ENCODE data around the gene ZNF646. TPM values are rescaled to one million over a fixed set of nuclear protein-coding genes. Genes with fewer than 3 reads are reported as not detected.

Gene ZNF646
- total RNA-seq, 1 donor = 18.5 TPM

- Histone ChIP-seq H2AFZ (ENCODE audit: low read length) (no peak overlapping the region), H4K20me1 (ENCODE audit: insufficient read depth, low read length) (no peaks in the 10 kb centered on the region), H3K4me1 (ENCODE audit: insufficient read depth, low read length) (peaks cover 4% of the 10 kb centered on the region), H3K27me3 (ENCODE audit: insufficient read depth, low read length) (peaks cover 4% of the 10 kb centered on the region), H3K79me2 (ENCODE audit: insufficient read depth, low read length) (no peaks in the 10 kb centered on the region), H3K36me3 (ENCODE audit: insufficient read depth, low read length) (peaks cover 8% of the 10 kb centered on the region), H3K4me2 (ENCODE audit: insufficient read depth, low read length) (no peak overlapping the region), H3K9me3 (ENCODE audit: low read depth, low read length) (no peaks in the 10 kb centered on the region), H3K4me3 (ENCODE audit: insufficient read depth, low read length) (no peak overlapping the region), H3K27ac (ENCODE audit: low read depth, low read length) (no peak overlapping the region)
- peak; percentile 55 for DNase-seq (ENCODE audit: insufficient read length, low spot score, missing footprints)
- no peak for TF ChIP-seq CTCF (IDR thresholded peaks at IDR 0.05; ENCODE audit: extremely low read depth, low read depth, low read length)
Measured at GRCh38 chr16:31130336-31130891, 56.2 kb downstream of the ZNF646 start.

- no peak overlapping the region for H3K4me3 ChIP-seq (ENCODE audit: insufficient read depth, low read length)
- peaks cover 4% of the 10 kb centered on the region for H3K4me1 ChIP-seq (ENCODE audit: insufficient read depth, low read length)
- H3K9me3 ChIP-seq (ENCODE audit: low read depth, low read length) = no peaks in the 10 kb centered on the region
- DNase-seq (ENCODE audit: insufficient read length, low spot score, missing footprints) = peak; percentile 77
- no peak for TF ChIP-seq CTCF (IDR thresholded peaks at IDR 0.05; ENCODE audit: extremely low read depth, low read depth, low read length)
- no peaks in the 10 kb centered on the region for H3K79me2 ChIP-seq (ENCODE audit: insufficient read depth, low read length)
- H3K4me2 ChIP-seq (ENCODE audit: insufficient read depth, low read length) = no peak overlapping the region
- no peak overlapping the region for H3K27ac ChIP-seq (ENCODE audit: low read depth, low read length)
- peaks cover 8% of the 10 kb centered on the region for H3K36me3 ChIP-seq (ENCODE audit: insufficient read depth, low read length)
- no peaks in the 10 kb centered on the region for H4K20me1 ChIP-seq (ENCODE audit: insufficient read depth, low read length)
- H3K27me3 ChIP-seq (ENCODE audit: insufficient read depth, low read length) = peaks cover 4% of the 10 kb centered on the region
- H2AFZ ChIP-seq (ENCODE audit: low read length) = no peak overlapping the region
Measured at GRCh38 chr16:31130899-31131298, 56.7 kb downstream of the ZNF646 start.

GRCh38 chr16:31131416-31131815 lies 57.2 kb downstream of the ZNF646 start:
- Histone ChIP-seq H3K79me2 (ENCODE audit: insufficient read depth, low read length) (no peaks in the 10 kb centered on the region), H4K20me1 (ENCODE audit: insufficient read depth, low read length) (no peaks in the 10 kb centered on the region), H3K4me2 (ENCODE audit: insufficient read depth, low read length) (no peak overlapping the region), H3K36me3 (ENCODE audit: insufficient read depth, low read length) (peaks cover 8% of the 10 kb centered on the region), H2AFZ (ENCODE audit: low read length) (no peak overlapping the region), H3K4me3 (ENCODE audit: insufficient read depth, low read length) (no peak overlapping the region), H3K9me3 (ENCODE audit: low read depth, low read length) (no peaks in the 10 kb centered on the region), H3K4me1 (ENCODE audit: insufficient read depth, low read length) (peaks cover 4% of the 10 kb centered on the region), H3K27me3 (ENCODE audit: insufficient read depth, low read length) (peaks cover 4% of the 10 kb centered on the region), H3K27ac (ENCODE audit: low read depth, low read length) (no peak overlapping the region)
- peak; percentile 81 for DNase-seq (ENCODE audit: insufficient read length, low spot score, missing footprints)
- no peak for TF ChIP-seq CTCF (IDR thresholded peaks at IDR 0.05; ENCODE audit: extremely low read depth, low read depth, low read length)

GRCh38 chr16:31131841-31132271 lies 57.6 kb downstream of the ZNF646 start:
- peak; percentile 61 for DNase-seq (ENCODE audit: insufficient read length, low spot score, missing footprints)
- H2AFZ ChIP-seq (ENCODE audit: low read length) = no peak overlapping the region
- H4K20me1 ChIP-seq (ENCODE audit: insufficient read depth, low read length) = no peaks in the 10 kb centered on the region
- peaks cover 4% of the 10 kb centered on the region for H3K27me3 ChIP-seq (ENCODE audit: insufficient read depth, low read length)
- no peak for TF ChIP-seq CTCF (IDR thresholded peaks at IDR 0.05; ENCODE audit: extremely low read depth, low read depth, low read length)
- H3K79me2 ChIP-seq (ENCODE audit: insufficient read depth, low read length) = no peaks in the 10 kb centered on the region
- peaks cover 8% of the 10 kb centered on the region for H3K36me3 ChIP-seq (ENCODE audit: insufficient read depth, low read length)
- no peak overlapping the region for H3K4me2 ChIP-seq (ENCODE audit: insufficient read depth, low read length)
- H3K27ac ChIP-seq (ENCODE audit: low read depth, low read length) = no peak overlapping the region
- no peaks in the 10 kb centered on the region for H3K9me3 ChIP-seq (ENCODE audit: low read depth, low read length)
- H3K4me1 ChIP-seq (ENCODE audit: insufficient read depth, low read length) = peaks cover 4% of the 10 kb centered on the region
- H3K4me3 ChIP-seq (ENCODE audit: insufficient read depth, low read length) = no peak overlapping the region

All from osteoblast (primary cell).